Lower lobe of right lung (tissue), 2 donors: Measurements from ENCODE around the gene CCER1. TPM values are rescaled to one million over a fixed set of nuclear protein-coding genes. Genes with fewer than 3 reads are reported as not detected.

Experiments used
- ATAC-seq, 2 donors: fragments of 200-7000 bp; cut with Tn5 transposase; one replicate each; pipeline ENCODE4 v1.9.1; 2020 to 2022; ENCODE audit warnings: mild to moderate bottlenecking in 2 of 2, moderate library complexity in 2 of 2
- DNase-seq: peaks from one replicate; pipeline ENCODE4 v3.0.0-alpha.2; 2020
- H3K27ac ChIP-seq: fragments of 200-600 bp; one replicate; pipeline ENCODE4 v1.8.0; 2022
- H3K27me3 ChIP-seq: fragments of 200-600 bp; one replicate; pipeline ENCODE4 v1.8.0; 2022; ENCODE audit warnings: low read depth
- H3K36me3 ChIP-seq: fragments of 200-600 bp; one replicate; pipeline ENCODE4 v1.8.0; 2022; ENCODE audit warnings: mild to moderate bottlenecking
- H3K4me1 ChIP-seq: fragments of 200-600 bp; one replicate; pipeline ENCODE4 v1.8.0; 2022
- H3K4me3 ChIP-seq: fragments of 200-600 bp; one replicate; pipeline ENCODE4 v1.8.0; 2022; ENCODE audit warnings: mild to moderate bottlenecking
- H3K9me3 ChIP-seq: fragments of 200-600 bp; one replicate; pipeline ENCODE4 v1.8.0; 2022
- CTCF ChIP-seq: fragments of 200-600 bp; IDR thresholded peaks from one replicate; pipeline ENCODE4 v1.8.0; 2022; ENCODE audit warnings: antibody characterized with exemption, mild to moderate bottlenecking
- intact Hi-C: fragments of 100-400 bp; cut with DNase I; formaldehyde crosslinking; loops from one replicate; pipeline ENCODE4 v1.11.0; 2022
- total RNA-seq: library from RNA; stranded (reverse); fragmentation: NEBNext Ultra II Directional; extraction: Animal tissue kit (Norgen Biotek cat#: 25700); gene quantifications from one replicate; pipeline ENCODE4 v1.2.1, GENCODE V29; 2021
- donor health status: DM: no; HTN: yes; CAD: no; lungs with severe emphysema.

Gene CCER1
- total RNA-seq, 1 donor from 2014 or later, result not detected

GRCh38 chr12:90951432-90952105 is 3.4 kb downstream of the CCER1 start:
- no peak overlapping the region for H3K4me3 ChIP-seq
- ATAC-seq, result no peak
- no peak overlapping the region for H3K27ac ChIP-seq
- TF ChIP-seq CTCF, result no peak
- no peaks in the 10 kb centered on the region for H3K36me3 ChIP-seq
- H3K27me3 ChIP-seq, result no peaks in the 10 kb centered on the region
- intact Hi-C loops, result no loop called here
- no peaks in the 10 kb centered on the region for H3K4me1 ChIP-seq
- no peak for DNase-seq
- no peaks in the 10 kb centered on the region for H3K9me3 ChIP-seq

- intact Hi-C loops, result no loop called here
- no peaks in the 10 kb centered on the region for H3K9me3 ChIP-seq
- no peaks in the 10 kb centered on the region for H3K27me3 ChIP-seq
- DNase-seq (no peak), ATAC-seq (peak in 1 of 2 donors; percentile 64)
- TF ChIP-seq CTCF, result no peak
- no peak overlapping the region for H3K4me3 ChIP-seq
- H3K36me3 ChIP-seq, result no peaks in the 10 kb centered on the region
- no peaks in the 10 kb centered on the region for H3K4me1 ChIP-seq
- no peak overlapping the region for H3K27ac ChIP-seq
These were observed 7.1 kb downstream of the CCER1 start for GRCh38 chr12:90947869-90948268.

- Histone ChIP-seq H3K4me3 (no peak overlapping the region), H3K9me3 (no peaks in the 10 kb centered on the region), H3K36me3 (no peaks in the 10 kb centered on the region), H3K27me3 (no peaks in the 10 kb centered on the region), H3K4me1 (no peaks in the 10 kb centered on the region), H3K27ac (no peak overlapping the region)
- ATAC-seq, result no peak
- peak; percentile 42 for TF ChIP-seq CTCF
- DNase-seq, result no peak
- intact Hi-C loops, result no loop called here
These were observed 9.8 kb downstream of the CCER1 start for GRCh38 chr12:90945070-90945649.

- Histone ChIP-seq H3K27me3 (no peaks in the 10 kb centered on the region), H3K4me1 (no peaks in the 10 kb centered on the region), H3K9me3 (no peaks in the 10 kb centered on the region), H3K27ac (no peak overlapping the region), H3K4me3 (no peak overlapping the region), H3K36me3 (no peaks in the 10 kb centered on the region)
- no peak for ATAC-seq
- intact Hi-C loops, result no loop called here
- DNase-seq, result no peak
- no peak for TF ChIP-seq CTCF
These were observed 11.7 kb downstream of the CCER1 start for GRCh38 chr12:90943255-90943654.

GRCh38 chr12:90940872-90941499 is 14.0 kb downstream of the CCER1 start:
- Histone ChIP-seq H3K4me1 (no peaks in the 10 kb centered on the region), H3K9me3 (no peaks in the 10 kb centered on the region), H3K4me3 (no peak overlapping the region), H3K27me3 (no peaks in the 10 kb centered on the region), H3K27ac (no peak overlapping the region), H3K36me3 (no peaks in the 10 kb centered on the region)
- no peak for ATAC-seq
- no peak for DNase-seq
- peak; percentile 53 for TF ChIP-seq CTCF
- intact Hi-C loops, result no loop called here
